Measurements from ENCODE around the gene CCDC97. TPM values are rescaled to one million over a fixed set of nuclear protein-coding genes. Genes with fewer than 3 reads are reported as not detected.

Gene CCDC97
- polyA plus RNA-seq, 1 donor from 2014 or later: 4.9 TPM

DNA sequence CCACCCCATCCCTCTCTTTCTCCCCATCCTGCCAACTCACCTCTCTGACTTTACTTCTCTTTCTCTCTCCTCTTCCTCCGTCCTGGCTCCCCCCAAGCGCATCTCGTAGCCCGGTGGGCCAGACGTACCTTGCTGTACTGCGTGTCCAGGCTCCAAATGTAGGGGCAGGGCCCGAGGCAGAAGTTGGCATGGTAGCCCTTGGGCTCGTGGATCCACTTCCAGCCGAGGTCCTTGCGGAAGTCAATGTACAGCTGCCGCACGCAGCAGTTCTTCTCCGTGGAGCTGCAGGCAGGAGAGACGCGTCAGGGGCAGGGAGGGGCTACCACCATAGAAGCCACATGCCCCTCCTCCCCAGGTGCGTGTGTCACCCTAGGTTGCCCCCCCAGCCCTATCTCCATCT, 22.0 kb downstream of the CCDC97 start:
- TF ChIP-seq POLR2AphosphoS5 (IDR thresholded peaks at IDR 0.05): no peak
- TF ChIP-seq, protein P1, sequence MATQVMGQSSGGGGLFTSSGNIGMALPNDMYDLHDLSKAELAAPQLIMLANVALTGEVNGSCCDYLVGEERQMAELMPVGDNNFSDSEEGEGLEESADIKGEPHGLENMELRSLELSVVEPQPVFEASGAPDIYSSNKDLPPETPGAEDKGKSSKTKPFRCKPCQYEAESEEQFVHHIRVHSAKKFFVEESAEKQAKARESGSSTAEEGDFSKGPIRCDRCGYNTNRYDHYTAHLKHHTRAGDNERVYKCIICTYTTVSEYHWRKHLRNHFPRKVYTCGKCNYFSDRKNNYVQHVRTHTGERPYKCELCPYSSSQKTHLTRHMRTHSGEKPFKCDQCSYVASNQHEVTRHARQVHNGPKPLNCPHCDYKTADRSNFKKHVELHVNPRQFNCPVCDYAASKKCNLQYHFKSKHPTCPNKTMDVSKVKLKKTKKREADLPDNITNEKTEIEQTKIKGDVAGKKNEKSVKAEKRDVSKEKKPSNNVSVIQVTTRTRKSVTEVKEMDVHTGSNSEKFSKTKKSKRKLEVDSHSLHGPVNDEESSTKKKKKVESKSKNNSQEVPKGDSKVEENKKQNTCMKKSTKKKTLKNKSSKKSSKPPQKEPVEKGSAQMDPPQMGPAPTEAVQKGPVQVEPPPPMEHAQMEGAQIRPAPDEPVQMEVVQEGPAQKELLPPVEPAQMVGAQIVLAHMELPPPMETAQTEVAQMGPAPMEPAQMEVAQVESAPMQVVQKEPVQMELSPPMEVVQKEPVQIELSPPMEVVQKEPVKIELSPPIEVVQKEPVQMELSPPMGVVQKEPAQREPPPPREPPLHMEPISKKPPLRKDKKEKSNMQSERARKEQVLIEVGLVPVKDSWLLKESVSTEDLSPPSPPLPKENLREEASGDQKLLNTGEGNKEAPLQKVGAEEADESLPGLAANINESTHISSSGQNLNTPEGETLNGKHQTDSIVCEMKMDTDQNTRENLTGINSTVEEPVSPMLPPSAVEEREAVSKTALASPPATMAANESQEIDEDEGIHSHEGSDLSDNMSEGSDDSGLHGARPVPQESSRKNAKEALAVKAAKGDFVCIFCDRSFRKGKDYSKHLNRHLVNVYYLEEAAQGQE (IDR thresholded peaks at IDR 0.05; ENCODE audit: borderline replicate concordance): no peak
- no peak for TF ChIP-seq EZH2 (IDR thresholded peaks at IDR 0.05; ENCODE audit: borderline replicate concordance, insufficient read depth, low read length, poor library complexity, severe bottlenecking)
- no peak for TF ChIP-seq TAF1 (IDR thresholded peaks at IDR 0.05; ENCODE audit: low read depth)
- no peak for TF ChIP-seq SMC3 (conservative IDR thresholded peaks at IDR 0.05; ENCODE audit: poor library complexity)
- no peak for TF ChIP-seq EP300 (conservative IDR thresholded peaks at IDR 0.05; ENCODE audit: poor library complexity, severe bottlenecking)
- TF ChIP-seq, protein P2, sequence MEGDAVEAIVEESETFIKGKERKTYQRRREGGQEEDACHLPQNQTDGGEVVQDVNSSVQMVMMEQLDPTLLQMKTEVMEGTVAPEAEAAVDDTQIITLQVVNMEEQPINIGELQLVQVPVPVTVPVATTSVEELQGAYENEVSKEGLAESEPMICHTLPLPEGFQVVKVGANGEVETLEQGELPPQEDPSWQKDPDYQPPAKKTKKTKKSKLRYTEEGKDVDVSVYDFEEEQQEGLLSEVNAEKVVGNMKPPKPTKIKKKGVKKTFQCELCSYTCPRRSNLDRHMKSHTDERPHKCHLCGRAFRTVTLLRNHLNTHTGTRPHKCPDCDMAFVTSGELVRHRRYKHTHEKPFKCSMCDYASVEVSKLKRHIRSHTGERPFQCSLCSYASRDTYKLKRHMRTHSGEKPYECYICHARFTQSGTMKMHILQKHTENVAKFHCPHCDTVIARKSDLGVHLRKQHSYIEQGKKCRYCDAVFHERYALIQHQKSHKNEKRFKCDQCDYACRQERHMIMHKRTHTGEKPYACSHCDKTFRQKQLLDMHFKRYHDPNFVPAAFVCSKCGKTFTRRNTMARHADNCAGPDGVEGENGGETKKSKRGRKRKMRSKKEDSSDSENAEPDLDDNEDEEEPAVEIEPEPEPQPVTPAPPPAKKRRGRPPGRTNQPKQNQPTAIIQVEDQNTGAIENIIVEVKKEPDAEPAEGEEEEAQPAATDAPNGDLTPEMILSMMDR (IDR thresholded peaks at IDR 0.05; ENCODE audit: poor library complexity, severe bottlenecking): no peak
- no peak for TF ChIP-seq RAD21 (conservative IDR thresholded peaks at IDR 0.05)
- no peak for TF ChIP-seq MXI1 (conservative IDR thresholded peaks at IDR 0.05; ENCODE audit: poor library complexity, severe bottlenecking)
- Histone ChIP-seq H3K4me2 (ENCODE audit: low read length) (no peak overlapping the region), H3K36me3 (ENCODE audit: insufficient read depth, low read length) (no peaks in the 10 kb centered on the region)

DNA sequence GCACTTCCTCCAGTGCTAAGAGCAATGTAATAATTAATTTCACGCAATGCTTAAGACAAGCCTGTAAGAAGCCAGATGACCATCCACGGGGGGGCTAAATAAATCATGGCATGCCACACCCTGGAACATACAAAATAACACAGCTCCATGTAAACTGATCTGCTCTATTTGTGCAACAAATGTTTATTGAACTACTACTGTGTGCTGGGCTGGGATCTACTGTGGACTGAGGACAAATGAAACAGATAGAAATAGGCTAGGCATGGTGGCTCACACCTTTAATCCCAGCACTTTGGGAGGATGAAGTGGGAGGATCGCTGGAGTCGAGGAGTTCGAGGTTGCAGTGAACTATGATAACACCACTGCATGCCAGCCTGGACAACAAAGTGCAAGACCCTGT, 22.5 kb downstream of the CCDC97 start:
- no peak overlapping the region for H3K4me3 ChIP-seq (ENCODE audit: low read length)
- no peaks in the 10 kb centered on the region for H3K9me3 ChIP-seq (ENCODE audit: low read length)
- no peak for TF ChIP-seq TAF1 (IDR thresholded peaks at IDR 0.05; ENCODE audit: low read depth)
- TF ChIP-seq, protein P1 (IDR thresholded peaks at IDR 0.05; ENCODE audit: borderline replicate concordance): no peak
- TF ChIP-seq, protein P2 (IDR thresholded peaks at IDR 0.05; ENCODE audit: poor library complexity, severe bottlenecking): no peak
- TF ChIP-seq EP300 (conservative IDR thresholded peaks at IDR 0.05; ENCODE audit: poor library complexity, severe bottlenecking): no peak
- no peak for TF ChIP-seq POLR2AphosphoS5 (IDR thresholded peaks at IDR 0.05)
- TF ChIP-seq RAD21 (conservative IDR thresholded peaks at IDR 0.05): no peak
- no peak for TF ChIP-seq MXI1 (conservative IDR thresholded peaks at IDR 0.05; ENCODE audit: poor library complexity, severe bottlenecking)
- TF ChIP-seq EZH2 (IDR thresholded peaks at IDR 0.05; ENCODE audit: borderline replicate concordance, insufficient read depth, low read length, poor library complexity, severe bottlenecking): no peak
- TF ChIP-seq SMC3 (conservative IDR thresholded peaks at IDR 0.05; ENCODE audit: poor library complexity): no peak
- H3K4me2 ChIP-seq (ENCODE audit: low read length): no peak overlapping the region
- H3K27ac ChIP-seq (ENCODE audit: low read length): no peak overlapping the region
- H4K20me1 ChIP-seq (ENCODE audit: insufficient read depth): no peaks in the 10 kb centered on the region
- no peaks in the 10 kb centered on the region for H3K9me2 ChIP-seq (ENCODE audit: insufficient read depth, low read length)
- no peak overlapping the region for H2AFZ ChIP-seq (ENCODE audit: low read depth, low read length)
- no peaks in the 10 kb centered on the region for H3K36me3 ChIP-seq (ENCODE audit: insufficient read depth, low read length)
- H3K27me3 ChIP-seq (ENCODE audit: insufficient read depth, low read depth, low read length): no peaks in the 10 kb centered on the region
- no peaks in the 10 kb centered on the region for H3F3A ChIP-seq (ENCODE audit: insufficient read depth, low read length, poor library complexity, severe bottlenecking)
- no peaks in the 10 kb centered on the region for H3K79me2 ChIP-seq (replicated peaks; ENCODE audit: insufficient read depth, low read length)
- no peak overlapping the region for H3K9ac ChIP-seq (ENCODE audit: low read length)

More for the DNA sequence above, 22.0 kb downstream of the CCDC97 start:
- Histone ChIP-seq H3F3A (ENCODE audit: insufficient read depth, low read length, poor library complexity, severe bottlenecking) (no peaks in the 10 kb centered on the region), H3K9me3 (ENCODE audit: low read length) (no peaks in the 10 kb centered on the region), H4K20me1 (ENCODE audit: insufficient read depth) (no peaks in the 10 kb centered on the region), H3K9ac (ENCODE audit: low read length) (no peak overlapping the region), H3K4me3 (ENCODE audit: low read length) (no peak overlapping the region), H2AFZ (ENCODE audit: low read depth, low read length) (no peak overlapping the region), H3K27me3 (ENCODE audit: insufficient read depth, low read depth, low read length) (no peaks in the 10 kb centered on the region), H3K9me2 (ENCODE audit: insufficient read depth, low read length) (no peaks in the 10 kb centered on the region), H3K27ac (ENCODE audit: low read length) (no peak overlapping the region), H3K79me2 (replicated peaks; ENCODE audit: insufficient read depth, low read length) (no peaks in the 10 kb centered on the region)

Measured in neural cell (in vitro differentiated cells).